Keratinocyte (primary cell): ENCODE results near the gene ARL1. TPM values are rescaled to one million over a fixed set of nuclear protein-coding genes. Genes with fewer than 3 reads are reported as not detected.

Experiments used
- DNase-seq: peaks from one replicate; pipeline ENCODE4 v3.0.0-alpha.2; 2011; ENCODE audit warnings: low read depth, missing footprints, low spot score
- FAIRE-seq: peaks from 2 replicates; lab custom pipeline; 2011; peaks lifted over from hg19 to GRCh38; lab: Jason Lieb, UNC
- H2AFZ ChIP-seq: 2 replicates; pipeline ENCODE4 v1.6.0; 2012; ENCODE audit warnings: low read length, control low read depth, inconsistent platforms; ENCODE audit not compliant: control insufficient read depth
- H3K27ac ChIP-seq: 2 replicates; pipeline ENCODE4 v1.5.1; 2011; ENCODE audit warnings: low read length; ENCODE audit not compliant: control insufficient read depth, insufficient read depth
- H3K27me3 ChIP-seq: 3 replicates; pipeline ENCODE4 v1.6.0; 2011; ENCODE audit warnings: low read length; ENCODE audit not compliant: control insufficient read depth, insufficient read depth; ENCODE audit errors: extremely low read depth
- H3K36me3 ChIP-seq, 2 experiments: 2 replicates in 1 of 2; 3 replicates in 1 of 2; pipeline ENCODE4 v1.5.1; 2011; ENCODE audit warnings: low read length in 2 of 2, mild to moderate bottlenecking in 1 of 2; ENCODE audit not compliant: control insufficient read depth in 2 of 2, insufficient read depth in 2 of 2; ENCODE audit errors: extremely low read depth in 1 of 2
- H3K4me1 ChIP-seq: 3 replicates; pipeline ENCODE4 v1.5.1; 2011; ENCODE audit warnings: low read length; ENCODE audit not compliant: control insufficient read depth, insufficient read depth; ENCODE audit errors: extremely low read depth
- H3K4me2 ChIP-seq: 3 replicates; pipeline ENCODE4 v1.6.0; 2011; ENCODE audit warnings: low read depth, low read length; ENCODE audit not compliant: control insufficient read depth, insufficient read depth; ENCODE audit errors: extremely low read depth
- H3K4me3 ChIP-seq, 3 experiments: fragments of 200-600 bp in 1 of 3; sonication (generic) in 1 of 3; 2 replicates in 2 of 3; 3 replicates in 1 of 3; pipeline ENCODE4 v1.5.1; 2011 to 2016; ENCODE audit warnings: low read length in 3 of 3, mild to moderate bottlenecking in 3 of 3, control low read depth in 2 of 3, inconsistent platforms in 1 of 3, low read depth in 1 of 3, mixed read lengths in 1 of 3, mixed run types in 1 of 3, moderate library complexity in 1 of 3; ENCODE audit not compliant: control insufficient read depth in 2 of 3, insufficient read depth in 2 of 3; ENCODE audit errors: extremely low read depth in 1 of 3
- H3K79me2 ChIP-seq: 2 replicates; pipeline ENCODE4 v1.6.0; 2012; ENCODE audit warnings: low read length; ENCODE audit not compliant: control insufficient read depth, insufficient read depth
- H3K9ac ChIP-seq: 3 replicates; pipeline ENCODE4 v1.6.0; 2011; ENCODE audit warnings: low read length; ENCODE audit not compliant: control insufficient read depth, insufficient read depth; ENCODE audit errors: extremely low read depth
- H3K9me1 ChIP-seq: 3 replicates; pipeline ENCODE4 v1.6.0; 2011; ENCODE audit warnings: low read length; ENCODE audit not compliant: control insufficient read depth, insufficient read depth; ENCODE audit errors: extremely low read depth
- H3K9me3 ChIP-seq: 2 replicates; pipeline ENCODE4 v1.5.1; 2012; ENCODE audit warnings: low read depth, low read length; ENCODE audit not compliant: control insufficient read depth
- H4K20me1 ChIP-seq: 3 replicates; pipeline ENCODE4 v1.6.0; 2011; ENCODE audit warnings: low read length; ENCODE audit not compliant: control insufficient read depth, insufficient read depth; ENCODE audit errors: extremely low read depth
- CTCF ChIP-seq, 3 experiments: IDR thresholded peaks in 1 of 3; conservative IDR thresholded peaks in 1 of 3; optimal IDR thresholded peaks in 1 of 3; 2 replicates in 2 of 3; 3 replicates in 1 of 3; pipeline versions ENCODE3 to v1.5.1; 2011; ENCODE audit warnings: low read length in 3 of 3, mild to moderate bottlenecking in 3 of 3, moderate library complexity in 2 of 3, control low read depth in 1 of 3, inconsistent platforms in 1 of 3; ENCODE audit not compliant: insufficient read depth in 2 of 3; ENCODE audit errors: extremely low read depth in 1 of 3
- EZH2 ChIP-seq: IDR thresholded peaks from one replicate; pipeline ENCODE4 v1.6.1; 2012; ENCODE audit warnings: inconsistent platforms, mild to moderate bottlenecking, low read length, moderate library complexity
- dilution Hi-C: fragments of 300-500 bp; cut with MboI; formaldehyde crosslinking; loops from one replicate; pipeline ENCODE4 v1.7.0; 2020; ENCODE audit warnings: low sequenced_read_pairs; ENCODE audit not compliant: extremely low pct_ligation_motif_present
- polyA plus RNA-seq, 5 experiments: library from polyadenylated mRNA; depleted of rRNA in 3 of 5; stranded (reverse) in 3 of 5; stranded (forward) in 1 of 5; unstranded in 1 of 5; fragments of >200 nt; gene quantifications; 1 replicate in 1 of 5; 2 replicates in 3 of 5; 3 replicates in 1 of 5; pipeline versions ENCODE4 v1.2.1 to v1.2.3, GENCODE V29; 2011 to 2012; ENCODE audit warnings: missing spikeins in 2 of 5, low read depth in 1 of 5, low replicate concordance in 1 of 5

ARL1 gene
- polyA plus RNA-seq, 1 donor (not counting 4 experiments of a cell fraction or from before 2014, with no cell fraction given), result 102 TPM

- dilution Hi-C loops, result no loop called here
- Histone ChIP-seq H3K27ac (no peak overlapping the region), H3K9me3 (no peaks in the 10 kb centered on the region), H3K9me1 (no peaks in the 10 kb centered on the region), H2AFZ (no peak overlapping the region), H3K9ac (no peak overlapping the region), H3K4me2 (no peak overlapping the region), H3K27me3 (no peaks in the 10 kb centered on the region), H3K4me1 (no peaks in the 10 kb centered on the region), H3K4me3 (no peak overlapping the region), H3K36me3 (peaks cover 9 to 10% of the 10 kb centered on the region in 2 experiments), H3K79me2 (no peaks in the 10 kb centered on the region), H4K20me1 (no peaks in the 10 kb centered on the region)
- TF ChIP-seq EZH2, result no peak
- no peak for TF ChIP-seq CTCF (optimal IDR thresholded peaks at IDR 0.05 in 1 of 3, IDR thresholded peaks at IDR 0.05 in 1 of 3, conservative IDR thresholded peaks at IDR 0.05 in 1 of 3; ENCODE audit: extremely low read depth in 1 of 3, insufficient read depth in 2 of 3, low read length in 3 of 3)
- FAIRE-seq, result no peak
- no peak for DNase-seq
These were observed 28.4 kb downstream of the ARL1 start for GRCh38 chr12:101379149-101379548.

- no peak overlapping the region for H3K9ac ChIP-seq
- H2AFZ ChIP-seq, result no peak overlapping the region
- no peak overlapping the region for H3K4me3 ChIP-seq
- FAIRE-seq (no peak), DNase-seq (no peak)
- H3K27me3 ChIP-seq, result no peaks in the 10 kb centered on the region
- no peak for TF ChIP-seq EZH2
- TF ChIP-seq CTCF (optimal IDR thresholded peaks at IDR 0.05 in 1 of 3, IDR thresholded peaks at IDR 0.05 in 1 of 3, conservative IDR thresholded peaks at IDR 0.05 in 1 of 3; ENCODE audit: extremely low read depth in 1 of 3, insufficient read depth in 2 of 3, low read length in 3 of 3), result no peak
- no peaks in the 10 kb centered on the region for H3K79me2 ChIP-seq
- H3K27ac ChIP-seq, result no peak overlapping the region
- H3K4me1 ChIP-seq, result no peaks in the 10 kb centered on the region
- H3K4me2 ChIP-seq, result no peak overlapping the region
- dilution Hi-C loops, result no loop called here
- no peaks in the 10 kb centered on the region for H3K9me3 ChIP-seq
- H3K36me3 ChIP-seq, result peaks cover 14 to 25% of the 10 kb centered on the region in 2 experiments
- H3K9me1 ChIP-seq, result no peaks in the 10 kb centered on the region
- H4K20me1 ChIP-seq, result no peaks in the 10 kb centered on the region
These were observed 32.0 kb downstream of the ARL1 start for GRCh38 chr12:101375573-101375972.
